Cardiac fibroblast (primary cell): Measurements from ENCODE around the gene GC.

ENCODE experiments used
- DNase-seq, 2 donors: peaks; one replicate each; pipeline versions ENCODE4 v3.0.0 to v3.0.0-alpha.2; 2010; ENCODE audit warnings: low read depth in 2 of 2
- H3K4me3 ChIP-seq, 2 donors: replicated peaks in 1 of 2; 1 replicate in 1 of 2; 2 replicates in 1 of 2; pipeline ENCODE4 v1.5.1; 2011; ENCODE audit warnings: low read depth in 2 of 2, low read length in 2 of 2, mild to moderate bottlenecking in 2 of 2, moderate library complexity in 1 of 2
- CTCF ChIP-seq: IDR thresholded peaks from one replicate; pipeline ENCODE4 v1.5.1; 2011; ENCODE audit warnings: low read depth, mild to moderate bottlenecking, low read length, inconsistent platforms

Gene GC

GRCh38 chr4:71709961-71710360, 73.9 kb downstream of the GC start:
- H3K4me3 ChIP-seq, result no peak overlapping the region
- TF ChIP-seq CTCF, result no peak
- DNase-seq, result peak; percentile 20 to 45

GRCh38 chr4:71698141-71698540, 85.7 kb downstream of the GC start:
- H3K4me3 ChIP-seq, result no peak overlapping the region
- TF ChIP-seq CTCF, result no peak
- no peak for DNase-seq

- no peak for TF ChIP-seq CTCF
- H3K4me3 ChIP-seq, result no peak overlapping the region
- DNase-seq, result no peak
Observed at GRCh38 chr4:71697031-71697430, 86.8 kb downstream of the GC start.

- no peak for TF ChIP-seq CTCF
- no peak for DNase-seq
- no peak overlapping the region for H3K4me3 ChIP-seq
Observed at GRCh38 chr4:71694961-71695360, 88.9 kb downstream of the GC start.

GRCh38 chr4:71692963-71693362, 90.9 kb downstream of the GC start:
- TF ChIP-seq CTCF, result no peak
- H3K4me3 ChIP-seq, result no peak overlapping the region
- DNase-seq, result no peak

GRCh38 chr4:71692198-71692597, 91.7 kb downstream of the GC start:
- DNase-seq, result no peak
- no peak overlapping the region for H3K4me3 ChIP-seq
- no peak for TF ChIP-seq CTCF
